SHP77 (cell line): ENCODE data around the gene IRF9.

Experiments
- DNase-seq, 2 experiments: peaks; one replicate each; lab custom pipeline; 2025; lab: John Stamatoyannopoulos, UW

The IRF9 gene, protein sequence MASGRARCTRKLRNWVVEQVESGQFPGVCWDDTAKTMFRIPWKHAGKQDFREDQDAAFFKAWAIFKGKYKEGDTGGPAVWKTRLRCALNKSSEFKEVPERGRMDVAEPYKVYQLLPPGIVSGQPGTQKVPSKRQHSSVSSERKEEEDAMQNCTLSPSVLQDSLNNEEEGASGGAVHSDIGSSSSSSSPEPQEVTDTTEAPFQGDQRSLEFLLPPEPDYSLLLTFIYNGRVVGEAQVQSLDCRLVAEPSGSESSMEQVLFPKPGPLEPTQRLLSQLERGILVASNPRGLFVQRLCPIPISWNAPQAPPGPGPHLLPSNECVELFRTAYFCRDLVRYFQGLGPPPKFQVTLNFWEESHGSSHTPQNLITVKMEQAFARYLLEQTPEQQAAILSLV

GRCh38 chr14:24160850-24161804, at the start of gene IRF9:
Gene IRF9, plus strand, starts transcription at chr14:24161265. Its CDS starts 880 bp downstream, at chr14:24162145.
- DNase-seq = peak; percentile 94 to 97

GRCh38 chr14:24113379-24113800, 47.7 kb upstream of the IRF9 start:
- no peak for DNase-seq

GRCh38 chr14:24113801-24114531, 47.1 kb upstream of the IRF9 start:
- DNase-seq = peak; percentile 96 to 97

GRCh38 chr14:24114532-24115421, 46.3 kb upstream of the IRF9 start, which contains the start of the genes DCAF11 and NRL:
Gene DCAF11, plus strand, starts transcription at chr14:24114777. Its CDS starts 818 bp downstream, at chr14:24115595.
Gene NRL, minus strand, starts transcription at chr14:24114949. Its CDS starts 32,101 bp downstream, at chr14:24082848.
- DNase-seq = peak; percentile 100

GRCh38 chr14:24115422-24116127, 45.5 kb upstream of the IRF9 start:
- DNase-seq = no peak

- no peak for DNase-seq
Measured at GRCh38 chr14:24116128-24116814, 44.8 kb upstream of the IRF9 start.

DNA sequence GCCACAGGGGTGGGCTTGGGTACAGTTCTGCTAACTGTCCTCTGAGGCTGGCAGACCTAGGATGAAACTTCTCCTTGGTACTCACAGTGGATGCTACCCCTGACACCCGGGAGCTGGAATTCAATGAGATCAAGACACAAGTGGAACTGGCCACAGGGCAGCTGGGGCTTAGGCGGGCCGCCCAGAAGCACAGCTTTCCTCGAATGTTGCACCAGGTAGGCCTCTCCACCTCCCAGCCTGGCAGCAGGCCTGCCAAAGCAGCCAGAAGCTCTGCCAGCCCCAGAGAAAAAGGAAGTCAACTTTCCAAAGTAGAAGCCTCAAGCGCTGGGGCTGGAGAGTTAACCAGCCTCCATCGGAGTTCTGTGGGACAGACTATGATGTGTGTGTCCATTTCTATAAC, 43.9 kb upstream of the IRF9 start:
- DNase-seq = no peak

DNA sequence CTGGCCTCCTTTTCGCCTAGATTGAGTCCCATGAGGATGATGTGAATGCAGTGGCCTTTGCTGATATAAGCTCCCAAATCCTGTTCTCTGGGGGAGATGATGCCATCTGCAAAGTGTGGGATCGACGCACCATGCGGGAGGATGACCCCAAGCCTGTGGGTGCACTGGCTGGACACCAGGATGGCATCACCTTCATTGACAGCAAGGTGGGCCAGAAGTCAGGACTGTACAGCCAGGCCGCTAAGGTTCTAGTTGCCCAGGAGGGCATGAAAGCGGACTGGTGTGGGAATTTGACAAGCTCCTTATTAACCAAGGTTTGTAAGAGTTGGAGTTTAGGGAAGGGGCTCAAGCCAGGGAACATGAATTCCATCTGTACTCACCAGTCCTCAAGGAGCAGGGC, 41.4 kb upstream of the IRF9 start:
- no peak for DNase-seq

GRCh38 chr14:24121210-24121609, 39.9 kb upstream of the IRF9 start:
- no peak for DNase-seq

DNA sequence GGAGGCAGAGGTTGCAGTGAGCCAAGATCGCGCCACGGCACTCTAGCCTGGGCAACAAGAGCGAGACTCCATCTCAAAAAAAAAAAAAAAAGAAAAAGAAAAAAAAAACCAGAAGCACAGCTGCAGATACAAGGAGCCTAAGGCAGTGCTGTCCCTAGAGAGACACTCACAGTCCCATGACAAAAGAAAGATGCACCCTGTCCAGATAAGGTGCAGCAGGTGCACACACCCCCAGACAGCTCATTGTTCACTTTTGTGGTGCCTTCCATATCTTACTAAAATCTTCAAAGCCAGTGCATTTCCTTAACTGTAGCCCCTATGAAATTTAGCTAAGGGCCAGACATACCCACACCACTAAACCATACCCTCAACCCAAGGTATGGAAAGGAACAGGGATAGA, 38.6 kb upstream of the IRF9 start:
- no peak for DNase-seq

DNA sequence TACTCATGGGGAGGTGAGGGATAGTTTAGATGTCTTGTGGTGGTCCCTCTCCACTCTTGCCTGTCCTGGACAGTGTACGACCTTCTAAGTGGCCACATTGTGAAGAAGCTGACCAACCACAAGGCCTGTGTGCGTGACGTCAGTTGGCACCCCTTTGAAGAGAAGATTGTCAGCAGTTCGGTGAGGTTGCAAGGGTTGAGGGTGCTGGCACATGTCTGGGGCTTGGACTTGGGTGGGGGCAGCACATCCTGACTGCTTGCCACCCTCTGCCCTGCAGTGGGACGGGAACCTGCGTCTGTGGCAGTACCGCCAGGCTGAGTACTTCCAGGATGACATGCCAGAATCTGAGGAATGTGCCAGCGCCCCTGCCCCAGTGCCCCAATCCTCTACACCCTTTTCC, 38.2 kb upstream of the IRF9 start:
- DNase-seq = no peak

DNA sequence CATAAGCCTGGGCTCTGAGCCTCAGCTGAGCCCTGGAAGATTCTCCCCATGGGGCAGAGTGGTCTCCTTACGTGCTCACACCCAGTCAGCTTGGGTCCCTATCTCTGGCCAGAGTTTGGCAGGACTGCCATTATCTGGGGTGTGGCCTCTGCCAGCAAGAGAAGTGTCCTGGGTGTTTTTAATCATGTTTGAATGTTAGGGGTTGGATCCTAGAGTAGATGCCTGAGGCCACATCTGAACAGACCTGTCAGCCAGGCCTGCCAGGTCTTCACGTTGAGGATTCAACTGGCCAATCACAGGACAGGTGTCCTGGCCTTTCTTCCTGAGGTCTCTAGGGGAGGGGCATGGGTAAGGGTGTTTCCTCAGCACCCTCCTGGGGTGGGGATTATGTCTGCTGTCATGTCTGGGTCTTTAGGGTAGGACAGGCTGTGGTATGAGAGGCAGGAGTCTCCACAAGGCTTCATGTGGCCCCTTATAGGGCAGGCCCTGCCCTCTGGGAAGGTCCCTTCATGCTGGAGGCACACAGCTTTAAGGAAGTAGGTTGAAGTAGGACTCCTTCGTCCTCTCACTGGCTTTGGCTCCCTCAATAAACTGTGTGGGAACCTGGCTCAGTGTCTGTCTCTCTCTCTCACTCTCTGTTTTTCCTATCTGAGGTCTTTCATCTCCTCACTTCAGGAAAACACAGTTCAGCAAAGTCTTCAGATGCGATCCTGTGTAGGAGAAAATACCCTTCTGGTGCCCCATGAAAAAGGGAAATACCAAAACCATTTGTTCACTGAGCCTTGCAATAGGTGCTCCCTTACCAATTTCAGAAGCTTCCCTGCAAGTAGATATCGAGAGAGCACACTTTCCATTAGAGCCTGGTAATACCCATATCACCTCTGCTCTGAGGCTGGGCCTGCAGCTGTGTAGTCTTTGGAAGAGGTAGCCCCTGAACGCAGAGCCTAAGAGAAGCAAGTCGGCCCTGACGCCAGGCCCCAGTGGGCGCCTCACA, 37.3 kb upstream of the IRF9 start:
- DNase-seq = no peak

GRCh38 chr14:24126939-24127338, 34.1 kb upstream of the IRF9 start:
- DNase-seq = no peak

DNA sequence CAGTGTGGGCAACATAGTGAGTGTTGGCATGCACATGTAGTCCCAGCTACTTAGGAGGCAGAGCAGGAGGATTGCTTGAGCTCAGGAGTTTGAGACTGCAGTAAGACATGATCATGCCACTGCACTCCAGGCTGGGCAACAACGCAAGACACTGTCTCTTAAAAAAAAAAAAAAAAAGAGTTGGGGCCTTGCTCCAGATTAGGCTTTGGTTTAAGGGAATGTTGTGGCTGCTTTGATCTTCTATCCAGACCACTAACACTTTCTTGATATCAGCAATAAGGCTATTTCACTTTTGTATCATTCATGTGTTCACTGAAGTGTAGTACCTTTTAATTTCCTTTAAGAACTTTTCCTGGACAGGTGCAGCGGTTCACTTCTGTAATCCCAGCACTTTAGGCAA, 33.4 kb upstream of the IRF9 start:
- no peak for DNase-seq

GRCh38 chr14:24129410-24129998, 31.6 kb upstream of the IRF9 start:
- DNase-seq = no peak

- no peak for DNase-seq
Measured at GRCh38 chr14:24130380-24130716, 30.7 kb upstream of the IRF9 start, which contains the start of gene FITM1. Gene FITM1, plus strand, starts transcription at chr14:24130659. Its CDS starts 905 bp downstream, at chr14:24131564.

DNA sequence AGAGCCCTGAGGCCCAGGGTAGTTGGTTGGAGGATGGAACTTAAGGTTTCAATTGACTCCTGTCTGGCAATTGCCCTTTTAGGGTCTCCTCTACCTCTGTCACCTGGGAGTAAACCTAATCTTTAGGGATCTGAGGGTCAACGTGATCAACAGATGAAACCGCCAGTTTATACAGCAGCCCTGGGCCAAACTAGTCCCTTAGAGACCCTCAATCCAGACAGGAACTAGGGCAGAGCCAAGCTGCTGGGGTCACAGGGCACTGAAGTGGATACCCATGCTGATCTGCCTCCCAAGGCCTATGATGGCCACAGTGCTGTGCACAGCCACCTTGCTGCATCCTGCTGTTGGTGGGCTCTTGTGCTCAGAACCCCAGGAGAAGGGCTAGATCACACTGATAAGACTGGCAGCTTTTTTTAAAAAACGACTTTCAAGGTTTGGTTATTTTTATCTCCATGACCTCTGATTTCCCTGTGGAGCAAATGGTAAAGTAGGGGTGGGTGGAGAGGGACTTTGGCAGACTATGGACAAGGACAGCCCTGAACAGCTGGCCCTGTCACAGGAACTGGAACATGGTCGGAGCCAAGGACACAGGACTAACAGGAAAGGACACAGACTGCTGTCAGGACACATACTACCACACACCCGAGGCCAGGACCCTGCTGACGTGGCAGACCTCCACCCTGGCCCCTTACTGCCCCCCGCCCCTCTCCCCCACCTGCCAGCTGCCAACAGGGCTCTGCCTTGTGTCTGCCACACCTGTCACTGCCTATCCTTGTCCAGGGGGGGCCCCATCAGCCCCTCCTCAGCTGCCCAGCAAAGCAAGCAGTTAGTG, 30.1 kb upstream of the IRF9 start:
- DNase-seq = peak; percentile 46 to 73
